ENCODE measurements around the gene NDST4. TPM values are rescaled to one million over a fixed set of nuclear protein-coding genes. Genes with fewer than 3 reads are reported as not detected.

Gene NDST4
- total RNA-seq, 1 donor from 2014 or later, result 0.11 TPM

- DNase-seq, result no peak
These were observed 38.7 kb upstream of the NDST4 start for GRCh38 chr4:115152081-115152480.

GRCh38 chr4:115149106-115149505 is 35.7 kb upstream of the NDST4 start:
- intact Hi-C loops (cut with micrococcal nuclease), result no loop called here
- H3K36me3 ChIP-seq, result no peaks in the 10 kb centered on the region
- no peak overlapping the region for H3K4me3 ChIP-seq
- H3K27me3 ChIP-seq (ENCODE audit: low read depth), result no peaks in the 10 kb centered on the region
- no peak for TF ChIP-seq CTCF (IDR thresholded peaks at IDR 0.05; ENCODE audit: borderline replicate concordance)
- DNase-seq, result no peak
- H3K9me3 ChIP-seq (replicated peaks), result peaks cover 4% of the 10 kb centered on the region
- no peak overlapping the region for H3K27ac ChIP-seq (replicated peaks)
- H3K4me1 ChIP-seq, result no peaks in the 10 kb centered on the region

More at GRCh38 chr4:115152081-115152480, 38.7 kb upstream of the NDST4 start:
- H3K4me1 ChIP-seq, result no peaks in the 10 kb centered on the region
- H3K9me3 ChIP-seq (replicated peaks), result peaks cover 2% of the 10 kb centered on the region
- intact Hi-C loops (cut with micrococcal nuclease), result no loop called here
- TF ChIP-seq CTCF (IDR thresholded peaks at IDR 0.05; ENCODE audit: borderline replicate concordance), result no peak
- no peak overlapping the region for H3K27ac ChIP-seq (replicated peaks)
- no peaks in the 10 kb centered on the region for H3K27me3 ChIP-seq (ENCODE audit: low read depth)
- H3K36me3 ChIP-seq, result no peaks in the 10 kb centered on the region
- no peak overlapping the region for H3K4me3 ChIP-seq

- intact Hi-C loops (cut with micrococcal nuclease), result no loop called here
- Histone ChIP-seq H3K4me3 (no peak overlapping the region), H3K36me3 (no peaks in the 10 kb centered on the region)
These were observed 32.2 kb upstream of the NDST4 start for GRCh38 chr4:115145393-115146160.

GRCh38 chr4:115128037-115128436 is 14.6 kb upstream of the NDST4 start:
- Histone ChIP-seq H3K27ac (replicated peaks) (no peak overlapping the region), H3K9me3 (replicated peaks) (no peaks in the 10 kb centered on the region), H3K4me3 (no peak overlapping the region), H3K27me3 (ENCODE audit: low read depth) (no peaks in the 10 kb centered on the region), H3K36me3 (no peaks in the 10 kb centered on the region), H3K4me1 (no peaks in the 10 kb centered on the region)
- intact Hi-C loops (cut with micrococcal nuclease), result no loop called here
- TF ChIP-seq CTCF (IDR thresholded peaks at IDR 0.05; ENCODE audit: borderline replicate concordance), result no peak
- no peak for DNase-seq

More at GRCh38 chr4:115145393-115146160, 32.2 kb upstream of the NDST4 start:
- Histone ChIP-seq H3K9me3 (replicated peaks) (peaks cover 4% of the 10 kb centered on the region), H3K27ac (replicated peaks) (no peak overlapping the region), H3K4me1 (no peaks in the 10 kb centered on the region), H3K27me3 (ENCODE audit: low read depth) (no peaks in the 10 kb centered on the region)
- no peak for DNase-seq
- no peak for TF ChIP-seq CTCF (IDR thresholded peaks at IDR 0.05; ENCODE audit: borderline replicate concordance)

GRCh38 chr4:115126491-115126890 is 13.1 kb upstream of the NDST4 start:
- intact Hi-C loops (cut with micrococcal nuclease), result no loop called here

More at GRCh38 chr4:115126491-115126890, 13.1 kb upstream of the NDST4 start:
- Histone ChIP-seq H3K9me3 (replicated peaks) (no peaks in the 10 kb centered on the region), H3K27me3 (ENCODE audit: low read depth) (no peaks in the 10 kb centered on the region), H3K4me3 (no peak overlapping the region), H3K27ac (replicated peaks) (no peak overlapping the region), H3K36me3 (no peaks in the 10 kb centered on the region), H3K4me1 (no peaks in the 10 kb centered on the region)
- DNase-seq, result no peak
- no peak for TF ChIP-seq CTCF (IDR thresholded peaks at IDR 0.05; ENCODE audit: borderline replicate concordance)
